Inflammatory macrophage treated with lipopolysaccharide for 4 hours (primary cell): ENCODE results near the gene GMPS.
"Not testable (repeated sequence)": the region's sequence is repeated elsewhere in the genome, so short reads cannot be mapped to it uniquely, and the experiment has no call there.

ENCODE experiments used
- DNase-seq: peaks from one replicate; pipeline ENCODE4 v3.0.0-alpha.2; 2020

Gene GMPS

GRCh38 chr3:155872904-155873646 lies 2.6 kb downstream of the GMPS start:
- peak; percentile 71 for DNase-seq

- no peak for DNase-seq
Measured at GRCh38 chr3:155876037-155876436, 5.6 kb downstream of the GMPS start.

GRCh38 chr3:155876503-155876902 lies 6.1 kb downstream of the GMPS start:
- no peak for DNase-seq

- DNase-seq, result no peak
Measured at GRCh38 chr3:155880286-155880685, 9.8 kb downstream of the GMPS start.

- no peak for DNase-seq
Measured at GRCh38 chr3:155884292-155884691, 13.8 kb downstream of the GMPS start.

DNA sequence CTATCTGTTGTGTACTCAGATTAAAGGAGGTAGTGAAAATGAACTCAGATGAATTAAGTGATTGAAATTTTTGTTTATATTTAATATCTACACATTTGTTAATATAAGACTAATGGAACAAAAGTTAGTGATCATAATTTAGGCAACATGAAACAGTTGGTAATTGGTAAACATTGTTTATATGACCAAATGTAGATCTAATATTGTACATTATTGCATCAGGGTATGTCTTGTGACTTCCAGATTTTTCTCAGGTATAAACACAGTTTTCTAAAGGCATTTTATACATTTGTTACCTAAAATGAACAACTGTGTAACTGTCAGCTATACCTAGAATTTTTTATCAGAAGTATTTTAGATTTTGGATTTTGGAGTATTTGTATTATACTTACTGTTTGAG lies 14.8 kb downstream of the GMPS start:
- no peak for DNase-seq

GRCh38 chr3:155886348-155886747 lies 15.9 kb downstream of the GMPS start:
- DNase-seq, result not testable (repeated sequence)

GRCh38 chr3:155886915-155887314 lies 16.5 kb downstream of the GMPS start:
- DNase-seq, result no peak

- DNase-seq, result no peak
Measured at GRCh38 chr3:155889212-155889611, 18.8 kb downstream of the GMPS start.

DNA sequence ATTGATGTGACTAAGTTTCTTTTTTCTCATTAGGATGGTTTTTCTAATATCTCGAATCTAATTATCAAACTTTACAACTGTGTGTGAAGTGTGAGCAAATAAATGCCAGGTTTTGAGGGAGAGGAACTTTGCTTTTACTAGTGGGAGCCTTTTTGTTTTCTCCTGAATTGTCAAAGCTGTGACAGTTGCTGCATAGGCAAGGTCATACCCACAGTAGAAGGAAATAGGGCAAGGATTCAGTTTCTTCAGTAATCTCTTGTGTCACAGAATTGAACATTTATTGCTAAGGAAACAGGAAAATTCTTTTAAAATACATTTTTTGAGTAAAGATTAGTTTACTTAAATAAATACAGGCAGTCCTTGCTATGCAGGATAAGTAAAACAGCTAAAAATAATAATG lies 19.5 kb downstream of the GMPS start:
- DNase-seq, result no peak

- no peak for DNase-seq
Measured at GRCh38 chr3:155890671-155891190, 20.3 kb downstream of the GMPS start.

GRCh38 chr3:155891321-155891720 lies 20.9 kb downstream of the GMPS start:
- DNase-seq, result no peak

DNA sequence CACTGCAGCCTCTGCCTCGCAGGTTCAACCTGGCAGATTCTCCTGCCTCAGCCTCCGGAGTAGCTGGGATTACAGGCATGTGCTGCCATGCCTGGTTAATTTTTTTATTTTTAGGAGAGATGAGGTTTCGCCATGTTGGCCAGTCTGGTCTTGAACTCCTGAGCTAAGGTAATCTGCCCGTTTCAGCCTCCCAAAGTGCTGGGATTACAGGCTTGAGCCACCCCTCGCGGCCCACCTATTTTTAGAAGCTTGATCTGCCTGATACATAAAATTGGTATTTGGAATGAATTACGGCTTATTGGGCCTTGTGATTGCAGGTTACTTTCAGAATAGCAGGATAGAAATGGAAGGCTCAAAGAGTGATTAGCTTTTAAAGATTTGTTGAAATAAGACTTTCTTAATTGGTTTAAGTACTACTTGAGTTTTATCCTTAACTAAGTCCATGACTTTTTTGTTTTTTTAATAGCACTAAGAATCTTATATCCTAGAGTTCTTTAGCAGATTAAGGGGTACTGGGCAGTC lies 25.0 kb downstream of the GMPS start:
- no peak for DNase-seq

DNA sequence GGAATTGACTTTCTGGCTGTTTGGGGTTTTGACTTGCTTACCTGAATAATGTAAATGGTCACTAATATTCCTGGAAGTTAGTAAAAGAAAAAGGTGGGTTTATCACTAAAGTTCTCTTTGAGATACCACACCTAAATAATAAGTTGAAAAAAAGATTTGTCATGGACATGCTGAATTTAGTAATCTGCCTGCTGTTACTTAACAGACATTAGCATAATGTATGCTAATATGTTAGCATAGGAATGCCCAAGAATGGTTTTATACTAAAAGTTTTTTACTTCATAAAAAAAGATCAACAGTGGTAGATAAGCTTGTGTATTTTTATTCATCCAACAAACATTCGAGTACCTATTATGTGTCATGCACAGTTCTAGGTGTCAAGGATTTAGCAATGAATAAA lies 36.5 kb downstream of the GMPS start:
- DNase-seq, result no peak

GRCh38 chr3:155908086-155908485 lies 37.6 kb downstream of the GMPS start:
- DNase-seq, result no peak

DNA sequence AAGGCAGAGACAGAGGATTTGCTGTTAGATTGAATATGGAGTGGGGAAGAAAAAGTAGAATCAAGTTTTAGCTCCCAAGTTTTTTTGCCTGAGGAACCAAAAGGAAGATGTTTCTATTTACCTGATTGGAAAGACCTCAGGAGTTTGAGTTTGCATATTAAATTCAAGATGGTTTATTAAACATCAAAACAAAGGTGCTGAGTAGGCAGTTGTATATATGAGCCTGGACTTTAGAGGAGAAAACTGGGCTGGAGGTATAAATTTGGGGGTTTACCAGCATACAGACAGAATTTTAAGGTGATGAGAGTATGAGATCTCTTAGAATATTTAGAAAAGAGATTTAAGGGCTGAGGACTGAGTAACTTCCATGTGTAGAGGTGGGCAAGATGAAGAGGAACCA lies 38.2 kb downstream of the GMPS start:
- no peak for DNase-seq

DNA sequence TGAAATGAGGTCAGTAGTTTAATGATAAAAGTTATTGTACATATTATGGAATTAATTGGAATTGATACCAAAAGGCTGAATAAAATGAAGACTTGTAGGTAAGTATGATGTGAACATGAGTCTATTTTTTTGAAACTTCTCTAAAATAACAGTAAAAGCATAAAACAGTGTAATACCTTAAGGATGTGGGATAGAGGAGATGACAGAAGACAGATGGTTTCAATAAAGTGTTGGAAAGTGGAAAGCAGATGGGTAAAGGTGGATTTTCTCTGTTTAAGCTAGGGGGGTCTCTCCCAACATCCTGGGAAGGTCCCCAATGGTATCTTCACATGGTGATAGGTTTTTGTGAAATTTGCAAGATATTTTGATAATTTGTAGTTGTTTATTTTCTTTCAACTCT lies 41.6 kb downstream of the GMPS start:
- DNase-seq, result no peak

GRCh38 chr3:155912579-155913190 lies 42.2 kb downstream of the GMPS start:
- no peak for DNase-seq

DNA sequence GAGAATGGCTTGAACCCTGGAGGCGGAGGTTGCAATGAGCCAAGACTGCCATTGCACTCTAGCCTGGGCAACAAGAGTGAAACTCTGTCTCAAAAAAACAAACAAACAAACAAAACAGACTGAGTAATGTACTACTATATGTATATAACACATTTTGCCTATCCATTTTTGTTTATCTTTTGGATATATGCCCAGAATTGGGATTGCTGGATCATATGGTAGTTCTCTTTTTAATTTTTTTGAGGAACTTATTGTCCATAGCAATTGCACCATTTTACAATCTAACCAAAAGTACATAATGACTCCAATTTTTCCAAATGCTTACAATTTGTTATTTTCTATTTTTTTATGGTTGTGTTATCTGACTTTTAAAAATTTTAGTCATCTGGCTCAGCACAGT lies 47.3 kb downstream of the GMPS start:
- DNase-seq, result no peak

- DNase-seq, result no peak
Measured at GRCh38 chr3:155919728-155920127, 49.3 kb downstream of the GMPS start.

DNA sequence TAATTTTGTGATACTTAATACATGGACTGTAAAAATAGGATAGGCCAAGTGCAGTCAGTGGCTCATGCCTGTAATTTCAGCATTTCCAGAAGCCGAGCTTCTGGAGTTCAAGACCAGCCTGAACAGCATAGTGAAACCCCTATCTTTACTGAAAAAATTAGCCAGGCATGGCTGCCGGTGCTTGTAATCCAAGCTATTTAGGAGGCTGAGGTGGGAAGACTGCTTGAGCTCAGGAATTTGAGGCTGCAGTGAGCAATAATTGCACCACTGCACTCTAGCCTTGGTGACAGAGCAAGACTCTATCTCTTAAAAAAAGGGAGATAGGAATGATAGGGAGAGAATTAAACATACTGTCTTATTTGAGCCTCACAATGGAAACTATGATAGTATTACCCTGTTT lies 51.0 kb downstream of the GMPS start:
- no peak for DNase-seq

GRCh38 chr3:155934230-155934629 lies 63.8 kb downstream of the GMPS start:
- no peak for DNase-seq

DNA sequence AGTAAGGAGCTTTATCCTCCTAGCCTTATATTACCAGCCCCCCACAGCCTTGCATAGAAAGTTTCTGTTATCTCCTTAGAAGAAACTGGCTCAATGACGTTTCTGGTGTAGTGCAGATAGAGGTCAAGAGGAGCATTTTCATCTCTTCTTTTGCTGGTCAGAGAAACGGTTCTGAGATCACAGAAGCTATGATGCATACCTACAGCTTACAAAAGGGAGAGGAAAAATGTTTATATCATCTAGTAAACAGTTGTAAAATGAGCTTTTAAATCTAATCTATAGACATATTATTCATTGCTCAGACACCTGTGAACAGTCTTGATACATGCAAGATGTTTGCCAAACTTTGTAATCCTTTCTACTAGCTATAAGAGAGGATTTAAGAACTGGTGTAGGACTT lies 68.0 kb downstream of the GMPS start:
- DNase-seq, result no peak

DNA sequence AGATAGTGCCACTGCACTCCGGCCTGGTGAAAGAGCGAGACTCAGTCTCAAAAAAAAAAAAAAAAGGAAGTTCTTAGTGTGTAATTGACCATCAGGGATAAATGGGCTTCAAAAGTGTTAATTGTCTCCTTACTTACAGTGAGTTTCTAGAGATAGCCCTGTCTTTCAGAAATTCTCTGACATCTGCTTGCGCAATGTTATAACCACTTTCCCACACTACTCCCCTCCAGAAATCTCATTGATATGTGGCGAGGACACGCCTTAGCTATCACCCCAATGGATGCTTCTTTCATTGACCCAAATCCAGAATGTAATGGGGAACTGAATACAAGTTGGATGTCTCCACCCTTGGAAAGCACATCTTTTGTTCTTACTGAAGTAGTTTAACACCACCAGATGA lies 70.9 kb downstream of the GMPS start:
- DNase-seq, result no peak
